Measurements from ENCODE around the gene KCNE3. TPM values are rescaled to one million over a fixed set of nuclear protein-coding genes. Genes with fewer than 3 reads are reported as not detected.

Gene KCNE3
- total RNA-seq, 1 experiment from 2014 or later: not detected

DNA sequence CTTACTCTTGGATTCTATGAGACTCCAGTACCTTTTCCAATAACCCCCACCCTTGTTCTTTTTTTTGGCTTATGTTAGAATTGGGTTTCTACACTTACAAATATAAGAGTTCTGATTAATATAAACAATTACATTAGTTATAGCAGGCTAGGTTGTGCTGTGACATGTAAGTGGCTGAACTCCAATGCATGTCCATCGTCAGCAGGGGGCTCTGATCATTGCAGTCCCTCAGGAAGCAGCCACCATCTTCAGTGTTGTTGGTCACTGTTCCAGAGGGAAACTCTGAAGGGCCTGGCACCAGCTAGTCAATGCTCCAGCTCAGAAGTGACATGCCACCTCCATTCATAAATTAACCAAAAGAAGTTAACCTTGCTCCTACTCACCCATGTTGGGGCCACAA is 20.5 kb upstream of the KCNE3 start:
- Histone ChIP-seq H3K4me3 (replicated peaks in 1 of 2; ENCODE audit: low read depth in 1 of 2, low read length in 2 of 2) (no peak overlapping the region), H3K36me3 (ENCODE audit: control insufficient read depth in 1 of 2, insufficient read depth in 2 of 2, low read length in 2 of 2) (no peaks in the 10 kb centered on the region), H3K9me2 (ENCODE audit: insufficient read depth) (no peaks in the 10 kb centered on the region), H3K27me3 (ENCODE audit: insufficient read depth, low read length) (no peaks in the 10 kb centered on the region), H4K20me1 (ENCODE audit: insufficient read depth) (no peaks in the 10 kb centered on the region), H3K79me2 (ENCODE audit: insufficient read depth, low read length) (no peaks in the 10 kb centered on the region), H3K4me1 (ENCODE audit: control insufficient read depth in 1 of 2, insufficient read depth in 2 of 2, low read length in 2 of 2) (peaks cover 5 to 12% of the 10 kb centered on the region in 2 experiments), H3K9ac (ENCODE audit: low read length) (no peak overlapping the region), H3K27ac (ENCODE audit: low read depth, low read length) (no peak overlapping the region), H3K9me3 (ENCODE audit: control insufficient read depth in 1 of 2, insufficient read depth in 1 of 2, low read depth in 1 of 2, low read length in 2 of 2) (no peaks in the 10 kb centered on the region), H2AFZ (ENCODE audit: low read depth, low read length, poor library complexity, severe bottlenecking) (peak overlapping the region; percentile 64), H3K4me2 (ENCODE audit: low read length) (no peak overlapping the region)
- TF ChIP-seq, protein P1, sequence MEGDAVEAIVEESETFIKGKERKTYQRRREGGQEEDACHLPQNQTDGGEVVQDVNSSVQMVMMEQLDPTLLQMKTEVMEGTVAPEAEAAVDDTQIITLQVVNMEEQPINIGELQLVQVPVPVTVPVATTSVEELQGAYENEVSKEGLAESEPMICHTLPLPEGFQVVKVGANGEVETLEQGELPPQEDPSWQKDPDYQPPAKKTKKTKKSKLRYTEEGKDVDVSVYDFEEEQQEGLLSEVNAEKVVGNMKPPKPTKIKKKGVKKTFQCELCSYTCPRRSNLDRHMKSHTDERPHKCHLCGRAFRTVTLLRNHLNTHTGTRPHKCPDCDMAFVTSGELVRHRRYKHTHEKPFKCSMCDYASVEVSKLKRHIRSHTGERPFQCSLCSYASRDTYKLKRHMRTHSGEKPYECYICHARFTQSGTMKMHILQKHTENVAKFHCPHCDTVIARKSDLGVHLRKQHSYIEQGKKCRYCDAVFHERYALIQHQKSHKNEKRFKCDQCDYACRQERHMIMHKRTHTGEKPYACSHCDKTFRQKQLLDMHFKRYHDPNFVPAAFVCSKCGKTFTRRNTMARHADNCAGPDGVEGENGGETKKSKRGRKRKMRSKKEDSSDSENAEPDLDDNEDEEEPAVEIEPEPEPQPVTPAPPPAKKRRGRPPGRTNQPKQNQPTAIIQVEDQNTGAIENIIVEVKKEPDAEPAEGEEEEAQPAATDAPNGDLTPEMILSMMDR (IDR thresholded peaks at IDR 0.05 in 2 of 3, conservative IDR thresholded peaks at IDR 0.05 in 1 of 3; ENCODE audit: borderline replicate concordance in 1 of 3, insufficient read depth in 1 of 3, low read depth in 2 of 3, low read length in 2 of 3): peak; percentile 56 to 61 (median 56); a peak in 5 of 6 replicates
- TF ChIP-seq EGR1 (IDR thresholded peaks at IDR 0.05; ENCODE audit: low read depth): no peak
- TF ChIP-seq EZH2 (IDR thresholded peaks at IDR 0.05): no peak
- TF ChIP-seq POLR2A (IDR thresholded peaks at IDR 0.05; ENCODE audit: borderline replicate concordance, extremely low read depth, insufficient read depth, insufficient read length): no peak
- TF ChIP-seq CBX3 (IDR thresholded peaks at IDR 0.05; ENCODE audit: low read depth): no peak
- TF ChIP-seq, protein P2, sequence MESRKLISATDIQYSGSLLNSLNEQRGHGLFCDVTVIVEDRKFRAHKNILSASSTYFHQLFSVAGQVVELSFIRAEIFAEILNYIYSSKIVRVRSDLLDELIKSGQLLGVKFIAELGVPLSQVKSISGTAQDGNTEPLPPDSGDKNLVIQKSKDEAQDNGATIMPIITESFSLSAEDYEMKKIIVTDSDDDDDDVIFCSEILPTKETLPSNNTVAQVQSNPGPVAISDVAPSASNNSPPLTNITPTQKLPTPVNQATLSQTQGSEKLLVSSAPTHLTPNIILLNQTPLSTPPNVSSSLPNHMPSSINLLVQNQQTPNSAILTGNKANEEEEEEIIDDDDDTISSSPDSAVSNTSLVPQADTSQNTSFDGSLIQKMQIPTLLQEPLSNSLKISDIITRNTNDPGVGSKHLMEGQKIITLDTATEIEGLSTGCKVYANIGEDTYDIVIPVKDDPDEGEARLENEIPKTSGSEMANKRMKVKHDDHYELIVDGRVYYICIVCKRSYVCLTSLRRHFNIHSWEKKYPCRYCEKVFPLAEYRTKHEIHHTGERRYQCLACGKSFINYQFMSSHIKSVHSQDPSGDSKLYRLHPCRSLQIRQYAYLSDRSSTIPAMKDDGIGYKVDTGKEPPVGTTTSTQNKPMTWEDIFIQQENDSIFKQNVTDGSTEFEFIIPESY (IDR thresholded peaks at IDR 0.05; ENCODE audit: extremely low read depth, insufficient replicate concordance, low read length): no peak
- TF ChIP-seq CEBPB (IDR thresholded peaks at IDR 0.05; ENCODE audit: low read depth): no peak
- no peak for TF ChIP-seq EZH2phosphoT487 (IDR thresholded peaks at IDR 0.05; ENCODE audit: borderline replicate concordance)
- TF ChIP-seq POLR2AphosphoS5 (IDR thresholded peaks at IDR 0.05; ENCODE audit: low read depth, low read length): no peak
- no peak for TF ChIP-seq JUND (IDR thresholded peaks at IDR 0.05)
- peak; percentile 66 for TF ChIP-seq RAD21 (IDR thresholded peaks at IDR 0.05; ENCODE audit: low read depth)
- TF ChIP-seq ELF1 (IDR thresholded peaks at IDR 0.05; ENCODE audit: borderline replicate concordance, low read depth): no peak
- TF ChIP-seq, protein P3, sequence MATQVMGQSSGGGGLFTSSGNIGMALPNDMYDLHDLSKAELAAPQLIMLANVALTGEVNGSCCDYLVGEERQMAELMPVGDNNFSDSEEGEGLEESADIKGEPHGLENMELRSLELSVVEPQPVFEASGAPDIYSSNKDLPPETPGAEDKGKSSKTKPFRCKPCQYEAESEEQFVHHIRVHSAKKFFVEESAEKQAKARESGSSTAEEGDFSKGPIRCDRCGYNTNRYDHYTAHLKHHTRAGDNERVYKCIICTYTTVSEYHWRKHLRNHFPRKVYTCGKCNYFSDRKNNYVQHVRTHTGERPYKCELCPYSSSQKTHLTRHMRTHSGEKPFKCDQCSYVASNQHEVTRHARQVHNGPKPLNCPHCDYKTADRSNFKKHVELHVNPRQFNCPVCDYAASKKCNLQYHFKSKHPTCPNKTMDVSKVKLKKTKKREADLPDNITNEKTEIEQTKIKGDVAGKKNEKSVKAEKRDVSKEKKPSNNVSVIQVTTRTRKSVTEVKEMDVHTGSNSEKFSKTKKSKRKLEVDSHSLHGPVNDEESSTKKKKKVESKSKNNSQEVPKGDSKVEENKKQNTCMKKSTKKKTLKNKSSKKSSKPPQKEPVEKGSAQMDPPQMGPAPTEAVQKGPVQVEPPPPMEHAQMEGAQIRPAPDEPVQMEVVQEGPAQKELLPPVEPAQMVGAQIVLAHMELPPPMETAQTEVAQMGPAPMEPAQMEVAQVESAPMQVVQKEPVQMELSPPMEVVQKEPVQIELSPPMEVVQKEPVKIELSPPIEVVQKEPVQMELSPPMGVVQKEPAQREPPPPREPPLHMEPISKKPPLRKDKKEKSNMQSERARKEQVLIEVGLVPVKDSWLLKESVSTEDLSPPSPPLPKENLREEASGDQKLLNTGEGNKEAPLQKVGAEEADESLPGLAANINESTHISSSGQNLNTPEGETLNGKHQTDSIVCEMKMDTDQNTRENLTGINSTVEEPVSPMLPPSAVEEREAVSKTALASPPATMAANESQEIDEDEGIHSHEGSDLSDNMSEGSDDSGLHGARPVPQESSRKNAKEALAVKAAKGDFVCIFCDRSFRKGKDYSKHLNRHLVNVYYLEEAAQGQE (IDR thresholded peaks at IDR 0.05; ENCODE audit: low read depth): no peak
- TF ChIP-seq YY1 (IDR thresholded peaks at IDR 0.05; ENCODE audit: extremely low read depth, insufficient replicate concordance, low read depth, low read length): peak; percentile 57
- no peak for TF ChIP-seq ATF3 (IDR thresholded peaks at IDR 0.05)
- intact Hi-C loops (cut with micrococcal nuclease): loop anchor here (1.0 kb wide), 1 partner anchor 82 kb away; no protein-coding TSS in a partner anchor
- ChIA-PET RAD21 (ENCODE audit: low non-redundant PET in 1 of 2, low total read pairs in 2 of 2, uncharacterized antibody in 2 of 2, unreplicated experiment in 2 of 2) (interaction anchor here in 1 of 2 experiments (1.3 kb wide), 1 partner anchor 83 kb away, joined by 5 read pairs; no protein-coding TSS in a partner anchor), POLR2A (no interaction called here), CTCF (interaction anchor here (1.3 to 2.3 kb wide), 3 partner anchors 34 to 84 kb away, joined by 4 to 16 read pairs (median 7); no protein-coding TSS in a partner anchor)
- ATAC-seq (peak; percentile 88), DNase-seq (ENCODE audit: low read depth, low spot score) (peak; percentile 32)
- no TSS peak for BruUV-seq (replicated peaks)

All from HCT116 (cell line).